K562 (cell line): ENCODE data around the gene CEP250. TPM values are rescaled to one million over a fixed set of nuclear protein-coding genes. Genes with fewer than 3 reads are reported as not detected.

ENCODE experiments used
- AFF1 ChIP-seq, 2 experiments: fragments of 450-650 bp; IDR thresholded peaks; 2 replicates each; pipeline ENCODE4 v1.6.1; 2018; ENCODE audit warnings: mild to moderate bottlenecking in 2 of 2, low read depth in 1 of 2; ENCODE audit not compliant: partially characterized antibody in 2 of 2
- ATF4 ChIP-seq: fragments of 450-650 bp; formaldehyde crosslinking; IDR thresholded peaks from 2 replicates; pipeline ENCODE4 v1.4.0; 2022; ENCODE audit warnings: mild to moderate bottlenecking, moderate library complexity
- ELK3 ChIP-seq: fragments of 450-650 bp; formaldehyde crosslinking; IDR thresholded peaks from 2 replicates; pipeline ENCODE4 v1.4.0; 2020; ENCODE audit warnings: mild to moderate bottlenecking
- FOXJ2 ChIP-seq: fragments of 200-800 bp; sonication (Bioruptor generic); IDR thresholded peaks from 2 replicates; pipeline ENCODE4 v1.6.1; 2016; ENCODE audit warnings: missing genetic modification characterization, missing compliant biosample characterization
- HBP1 ChIP-seq: fragments of 450-650 bp; formaldehyde crosslinking; IDR thresholded peaks from 2 replicates; pipeline ENCODE4 v1.4.0; 2022; ENCODE audit warnings: missing genetic modification characterization
- HCFC1 ChIP-seq: IDR thresholded peaks from 2 replicates; pipeline ENCODE4 v1.6.1; 2012; ENCODE audit warnings: low read depth, low read length, improper control_type of control experiment
- HDAC1 ChIP-seq, 2 experiments: fragments of 450-650 bp; IDR thresholded peaks; 2 replicates each; pipeline ENCODE4 v1.6.1; 2016 to 2017; ENCODE audit warnings: inconsistent platforms in 1 of 2, mild to moderate bottlenecking in 1 of 2, moderate library complexity in 1 of 2
- KHSRP ChIP-seq: fragments of 450-650 bp; IDR thresholded peaks from 2 replicates; pipeline ENCODE4 v1.6.1; 2017
- MIER1 ChIP-seq: fragments of 450-650 bp; IDR thresholded peaks from 2 replicates; pipeline ENCODE4 v1.6.1; 2016; ENCODE audit warnings: antibody characterized with exemption, mild to moderate bottlenecking, low read depth
- NFXL1 ChIP-seq: fragments of 450-650 bp; formaldehyde crosslinking; IDR thresholded peaks from 2 replicates; pipeline ENCODE4 v1.4.0; 2021; ENCODE audit warnings: mild to moderate bottlenecking
- NR2C1 ChIP-seq, 2 experiments: fragments of 450-650 bp; IDR thresholded peaks; 2 replicates each; pipeline ENCODE4 v1.6.1; 2017; ENCODE audit warnings: mild to moderate bottlenecking in 2 of 2, antibody characterized with exemption in 1 of 2, inconsistent platforms in 1 of 2, missing compliant biosample characterization in 1 of 2, missing genetic modification characterization in 1 of 2
- RBM14 ChIP-seq: fragments of 200-400 bp; formaldehyde crosslinking; IDR thresholded peaks from 2 replicates; pipeline ENCODE4 v1.6.1; 2018; ENCODE audit warnings: low read depth, mild to moderate bottlenecking, low read length, moderate library complexity, borderline replicate concordance; ENCODE audit not compliant: insufficient read depth
- SAP30 ChIP-seq: fragments of 200-600 bp; sonication (generic); IDR thresholded peaks from 2 replicates; pipeline ENCODE4 v1.6.1; 2012; ENCODE audit warnings: borderline replicate concordance, low read depth, mild to moderate bottlenecking, moderate library complexity, low read length, control low read depth, inconsistent platforms; ENCODE audit not compliant: insufficient read depth, poor library complexity, severe bottlenecking
- SMAD1 ChIP-seq: fragments of 150-350 bp; IDR thresholded peaks from 2 replicates; pipeline ENCODE4 v1.6.1; 2014; ENCODE audit warnings: low read length, low read depth; ENCODE audit not compliant: partially characterized antibody
- TCF7L2 ChIP-seq: fragments of 150-350 bp; IDR thresholded peaks from 2 replicates; pipeline ENCODE4 v1.6.1; 2016; ENCODE audit warnings: low read depth, mild to moderate bottlenecking, low read length, moderate library complexity
- TFAP4 ChIP-seq: sonication (generic); formaldehyde crosslinking; IDR thresholded peaks from 2 replicates; pipeline ENCODE4 v1.8.0; 2022; ENCODE audit warnings: missing genetic modification reagents, mild to moderate bottlenecking, moderate library complexity, borderline replicate concordance
- ZNF3 ChIP-seq: fragments of 250-450 bp; sonication (Bioruptor Pico); IDR thresholded peaks from 2 replicates; pipeline ENCODE4 v1.5.0; 2021; ENCODE audit warnings: mild to moderate bottlenecking, moderate library complexity
- ZNF408 ChIP-seq: fragments of 250-450 bp; sonication (Bioruptor Pico); IDR thresholded peaks from 2 replicates; pipeline ENCODE4 v1.4.0; 2020; ENCODE audit warnings: low read depth, mild to moderate bottlenecking, moderate library complexity
- polyA plus RNA-seq, 8 experiments: library from polyadenylated mRNA; depleted of rRNA in 4 of 8; stranded (reverse) in 5 of 8; unstranded in 3 of 8; fragments of >200 nt; fragmentation: Nextera tagmentation in 2 of 8; fragmentation: Illumina TruSeq in 1 of 8; extraction: Ambion mirVana in 2 of 8; extraction: Trizol in 1 of 8; gene quantifications; 2 replicates each; pipeline versions ENCODE4 v1.2.1 to v1.2.3, GENCODE V29; 2011 to 2014; ENCODE audit warnings: inconsistent platforms in 1 of 8, missing spikeins in 1 of 8
- total RNA-seq, 7 experiments: library from RNA; depleted of rRNA in 6 of 7; stranded (reverse); fragments of >200 nt in 6 of 7; fragmentation: Illumina TruSeq in 2 of 7; extraction: Trizol in 2 of 7; gene quantifications; 2 replicates each; pipeline versions ENCODE4 v1.2.1 to v1.2.3, GENCODE V29; 2011 to 2021; ENCODE audit warnings: low replicate concordance in 1 of 7

CEP250 gene
- total and polyA plus RNA-seq, 9 of the 15 experiments (the other 6 are each of a cell fraction or from before 2014, with no cell fraction given) = 2.5 to 41.9 (median 20.5) TPM

GRCh38 chr20:35541783-35542662 is 86.6 kb downstream of the CEP250 start, which contains the start of gene ERGIC3 (continued):
- TF ChIP-seq SAP30 (peak; percentile 81), ELK3 (CRISPR knock-in tag) (no peak), HDAC1 (IDR thresholded peaks at IDR 0.05) (peak in 1 of 2 experiments; percentile 73; a peak in 2 of 4 replicates), TFAP4 (CRISPR knock-in tag) (peak; percentile 82), NR2C1 (IDR thresholded peaks at IDR 0.05) (peak; percentile 97), NR2C1 (tag; IDR thresholded peaks at IDR 0.05) (peak; percentile 98), HBP1 (CRISPR knock-in tag) (no peak), RBM14 (no peak), KHSRP (no peak), FOXJ2 (tag) (no peak), ATF4 (CRISPR knock-in tag) (no peak), TCF7L2 (no peak), SMAD1 (no peak), HCFC1 (peak; percentile 66), ZNF3 (CRISPR knock-in tag) (no peak), ZNF408 (CRISPR knock-in tag) (no peak), MIER1 (no peak), NFXL1 (no peak), AFF1 (IDR thresholded peaks at IDR 0.05; ENCODE audit: low read depth in 1 of 2, partially characterized antibody in 2 of 2) (no peak)
